ENCODE data around the gene RAP1GAP2.

RAP1GAP2 gene

GRCh38 chr17:2947996-2948550, 151.8 kb downstream of the RAP1GAP2 start:
- TF ChIP-seq CTCF (IDR thresholded peaks at IDR 0.05) = no peak

- TF ChIP-seq CTCF (IDR thresholded peaks at IDR 0.05) = no peak
Measured at GRCh38 chr17:2948721-2949468, 152.7 kb downstream of the RAP1GAP2 start.

GRCh38 chr17:2949469-2950044, 153.3 kb downstream of the RAP1GAP2 start:
- no peak for TF ChIP-seq CTCF (IDR thresholded peaks at IDR 0.05)

GRCh38 chr17:2950846-2951245, 154.6 kb downstream of the RAP1GAP2 start:
- no peak for TF ChIP-seq CTCF (IDR thresholded peaks at IDR 0.05)

GRCh38 chr17:2952174-2952845, 156.1 kb downstream of the RAP1GAP2 start:
- no peak for TF ChIP-seq CTCF (IDR thresholded peaks at IDR 0.05)

- TF ChIP-seq CTCF (IDR thresholded peaks at IDR 0.05) = no peak
Measured at GRCh38 chr17:2954898-2955445, 158.7 kb downstream of the RAP1GAP2 start.

- TF ChIP-seq CTCF (IDR thresholded peaks at IDR 0.05) = no peak
Measured at GRCh38 chr17:2955931-2956582, 159.8 kb downstream of the RAP1GAP2 start.

All from LNCAP (cell line).